Measurements from ENCODE around the gene ZNF529. TPM values are rescaled to one million over a fixed set of nuclear protein-coding genes. Genes with fewer than 3 reads are reported as not detected.

The ZNF529 gene
- total RNA-seq, 2 donors from 2014 or later, result 3.3 to 7.0 TPM

Other genes with a start within 250 kb of the ZNF529 start
- 1 to 10 TPM in 1 of 2 donors, under 1 TPM in 1; 0.99 to 4.4 TPM for gene ZFP14, start 194.1 kb downstream of the ZNF529 start, total RNA-seq
- gene ZFP82, start 154.6 kb downstream of the ZNF529 start, total RNA-seq, result 1 to 10 TPM in 1 of 2 donors, under 1 TPM in 1; 0.78 to 2.0 TPM
- gene ZNF566, start 83.7 kb downstream of the ZNF529 start, total RNA-seq, result 1 to 10 TPM; 4.4 to 9.9 TPM
- 10 to 100 TPM in 1 of 2 donors, 1 to 10 TPM in 1; 3.0 to 16.3 TPM for gene ZNF260, start 45.0 kb downstream of the ZNF529 start, total RNA-seq
- 1 to 10 TPM; 3.1 to 6.3 TPM for gene ZNF382, start 32.0 kb upstream of the ZNF529 start, total RNA-seq
- gene ZNF461, start 93.5 kb upstream of the ZNF529 start, total RNA-seq, result 10 to 100 TPM in 1 of 2 donors, 1 to 10 TPM in 1; 1.6 to 10.6 TPM
- 1 to 10 TPM; 3.3 to 9.3 TPM for gene ZNF567, start 114.3 kb upstream of the ZNF529 start, total RNA-seq
- gene ZNF850, start 199.5 kb upstream of the ZNF529 start, total RNA-seq, result 1 to 10 TPM; 1.3 to 1.6 TPM

All from body of pancreas (tissue), 2 donors.